ENCODE data around the gene TRPM5. TPM values are rescaled to one million over a fixed set of nuclear protein-coding genes. Genes with fewer than 3 reads are reported as not detected.

The TRPM5 gene
- total RNA-seq, 1 experiment from 2014 or later = 0.07 TPM

- ATAC-seq (no peak), DNase-seq (ENCODE audit: low spot score) (no peak)
- H3K9me3 Mint-ChIP-seq = no peaks in the 10 kb centered on the region
- no peak for TF ChIP-seq ZNF317 (CRISPR knock-in tag; IDR thresholded peaks at IDR 0.05; ENCODE audit: borderline replicate concordance, low read depth)
- TF ChIP-seq NR1H2 (CRISPR knock-in tag; IDR thresholded peaks at IDR 0.05) = no peak
- no peak for TF ChIP-seq ESRRA (CRISPR knock-in tag; IDR thresholded peaks at IDR 0.05; ENCODE audit: borderline replicate concordance)
- no peak for TF ChIP-seq CTCF (IDR thresholded peaks at IDR 0.05)
- no peak for TF ChIP-seq ATF2 (CRISPR knock-in tag; IDR thresholded peaks at IDR 0.05; ENCODE audit: borderline replicate concordance, low read depth)
- no peak for TF ChIP-seq FOXP1 (CRISPR knock-in tag; IDR thresholded peaks at IDR 0.05; ENCODE audit: borderline replicate concordance)
- TF ChIP-seq USF2 (CRISPR knock-in tag; IDR thresholded peaks at IDR 0.05) = no peak
- TF ChIP-seq ZNF263 (CRISPR knock-in tag; IDR thresholded peaks at IDR 0.05; ENCODE audit: low read depth) = no peak
- TF ChIP-seq OVOL2 (CRISPR knock-in tag; IDR thresholded peaks at IDR 0.05; ENCODE audit: borderline replicate concordance) = no peak
- H3K36me3 Mint-ChIP-seq = no peaks in the 10 kb centered on the region
- H3K4me1 Mint-ChIP-seq = no peaks in the 10 kb centered on the region
- ChIA-PET CTCF (interaction anchor here (1.4 kb wide), 1 partner anchor 226 kb away, joined by 3 read pairs; no protein-coding TSS in a partner anchor), POLR2A (no interaction called here)
- no peak overlapping the region for H3K4me3 Mint-ChIP-seq
- H3K27ac Mint-ChIP-seq = 0 out of 2 replicates have a peak overlapping the region, but pooled peaks have one; percentile 11
- H3K27me3 Mint-ChIP-seq (ENCODE audit: low read depth) = no peaks in the 10 kb centered on the region
These were observed 32.6 kb downstream of the TRPM5 start for GRCh38 chr11:2411446-2412305.

- Mint-ChIP-seq H3K27ac (no peak overlapping the region), H3K36me3 (no peaks in the 10 kb centered on the region), H3K4me1 (no peaks in the 10 kb centered on the region), H3K27me3 (ENCODE audit: low read depth) (no peaks in the 10 kb centered on the region), H3K9me3 (no peaks in the 10 kb centered on the region), H3K4me3 (no peak overlapping the region)
- DNase-seq (ENCODE audit: low spot score) (no peak), ATAC-seq (no peak)
- CTCF ChIA-PET = no interaction called here
- POLR2A ChIA-PET = no interaction called here
- TF ChIP-seq GRHL2 (CRISPR knock-in tag; IDR thresholded peaks at IDR 0.05; ENCODE audit: insufficient replicate concordance, severe bottlenecking) (no peak), NFE2L1 (CRISPR knock-in tag; IDR thresholded peaks at IDR 0.05) (no peak), NR2C2 (CRISPR knock-in tag; IDR thresholded peaks at IDR 0.05) (no peak), ZNF317 (CRISPR knock-in tag; IDR thresholded peaks at IDR 0.05; ENCODE audit: borderline replicate concordance, low read depth) (no peak), NFATC4 (CRISPR knock-in tag; IDR thresholded peaks at IDR 0.05) (no peak), ZBTB21 (CRISPR knock-in tag; IDR thresholded peaks at IDR 0.05; ENCODE audit: borderline replicate concordance) (no peak), ATF2 (CRISPR knock-in tag; IDR thresholded peaks at IDR 0.05; ENCODE audit: borderline replicate concordance, low read depth) (no peak), RELA (CRISPR knock-in tag; IDR thresholded peaks at IDR 0.05; ENCODE audit: borderline replicate concordance) (no peak), MYBL2 (CRISPR knock-in tag; IDR thresholded peaks at IDR 0.05) (no peak), ELF4 (CRISPR knock-in tag; IDR thresholded peaks at IDR 0.05; ENCODE audit: low read depth) (no peak), E2F4 (CRISPR knock-in tag; IDR thresholded peaks at IDR 0.05; ENCODE audit: borderline replicate concordance, low read depth) (no peak), MLX (CRISPR knock-in tag; IDR thresholded peaks at IDR 0.05) (no peak), JUN (CRISPR knock-in tag; IDR thresholded peaks at IDR 0.05) (no peak), ZNF512 (CRISPR knock-in tag; IDR thresholded peaks at IDR 0.05; ENCODE audit: borderline replicate concordance) (no peak), CTCF (IDR thresholded peaks at IDR 0.05) (no peak)
These were observed 33.7 kb downstream of the TRPM5 start for GRCh38 chr11:2410616-2411015.

Measured in WTC11 (cell line).